Fibroblast of mammary gland (primary cell): ENCODE measurements around the gene TMEM38B.
A peak's percentile ranks its signal among the peaks of the same experiment; 100 is the strongest.

Experiments
- DNase-seq: peaks from one replicate; pipeline ENCODE4 v3.0.0-alpha.2; 2010; ENCODE audit warnings: low read depth
- H3K4me3 ChIP-seq: 2 replicates; pipeline ENCODE4 v1.5.1; 2011; ENCODE audit warnings: low read depth, mild to moderate bottlenecking, low read length, moderate library complexity; ENCODE audit not compliant: control insufficient read depth
- TF ChIP-seq, protein P1 (sequence below): conservative IDR thresholded peaks from 2 replicates; pipeline ENCODE4 v1.5.1; 2011; ENCODE audit warnings: low read depth, low read length, inconsistent platforms; ENCODE audit not compliant: control insufficient read depth, insufficient read depth

TMEM38B gene, protein sequence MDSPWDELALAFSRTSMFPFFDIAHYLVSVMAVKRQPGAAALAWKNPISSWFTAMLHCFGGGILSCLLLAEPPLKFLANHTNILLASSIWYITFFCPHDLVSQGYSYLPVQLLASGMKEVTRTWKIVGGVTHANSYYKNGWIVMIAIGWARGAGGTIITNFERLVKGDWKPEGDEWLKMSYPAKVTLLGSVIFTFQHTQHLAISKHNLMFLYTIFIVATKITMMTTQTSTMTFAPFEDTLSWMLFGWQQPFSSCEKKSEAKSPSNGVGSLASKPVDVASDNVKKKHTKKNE

DNA sequence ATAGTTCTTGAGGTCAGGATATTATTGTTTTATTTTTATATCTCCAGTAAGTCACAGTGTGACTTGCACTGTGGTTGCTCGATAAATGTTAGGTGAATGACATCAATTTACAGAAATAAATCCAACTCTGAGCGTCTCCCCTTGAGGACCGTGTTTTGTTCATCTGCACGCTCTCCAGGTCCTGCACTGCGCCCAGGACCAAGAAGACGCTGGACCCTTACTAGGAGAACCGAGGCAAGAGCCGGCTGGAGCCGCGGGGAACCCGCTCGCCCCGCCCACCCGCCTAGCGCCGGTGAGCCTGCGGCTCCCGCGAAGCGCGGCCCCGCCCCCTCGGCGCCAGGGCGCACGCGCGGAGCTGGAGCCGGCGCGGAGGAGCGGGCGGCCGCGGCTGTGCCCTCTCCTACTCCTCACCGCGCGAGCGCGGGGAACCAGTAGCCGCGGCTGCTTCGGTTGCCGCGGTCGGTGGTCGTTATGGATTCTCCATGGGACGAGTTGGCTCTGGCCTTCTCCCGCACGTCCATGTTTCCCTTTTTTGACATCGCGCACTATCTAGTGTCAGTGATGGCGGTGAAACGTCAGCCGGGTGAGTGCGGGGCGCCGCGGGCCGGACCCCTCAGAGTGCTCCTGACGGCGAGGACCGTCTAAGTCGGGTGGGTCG is at the start of gene TMEM38B:
Gene TMEM38B, plus strand, starts transcription at position 352 of the 658 bp plus-strand sequence. Its CDS starts 120 bp downstream, at position 472.
- H3K4me3 ChIP-seq, result peak within 1 kb of the TSS; percentile 75
- peak; percentile 54 for DNase-seq
- TF ChIP-seq, protein P1, sequence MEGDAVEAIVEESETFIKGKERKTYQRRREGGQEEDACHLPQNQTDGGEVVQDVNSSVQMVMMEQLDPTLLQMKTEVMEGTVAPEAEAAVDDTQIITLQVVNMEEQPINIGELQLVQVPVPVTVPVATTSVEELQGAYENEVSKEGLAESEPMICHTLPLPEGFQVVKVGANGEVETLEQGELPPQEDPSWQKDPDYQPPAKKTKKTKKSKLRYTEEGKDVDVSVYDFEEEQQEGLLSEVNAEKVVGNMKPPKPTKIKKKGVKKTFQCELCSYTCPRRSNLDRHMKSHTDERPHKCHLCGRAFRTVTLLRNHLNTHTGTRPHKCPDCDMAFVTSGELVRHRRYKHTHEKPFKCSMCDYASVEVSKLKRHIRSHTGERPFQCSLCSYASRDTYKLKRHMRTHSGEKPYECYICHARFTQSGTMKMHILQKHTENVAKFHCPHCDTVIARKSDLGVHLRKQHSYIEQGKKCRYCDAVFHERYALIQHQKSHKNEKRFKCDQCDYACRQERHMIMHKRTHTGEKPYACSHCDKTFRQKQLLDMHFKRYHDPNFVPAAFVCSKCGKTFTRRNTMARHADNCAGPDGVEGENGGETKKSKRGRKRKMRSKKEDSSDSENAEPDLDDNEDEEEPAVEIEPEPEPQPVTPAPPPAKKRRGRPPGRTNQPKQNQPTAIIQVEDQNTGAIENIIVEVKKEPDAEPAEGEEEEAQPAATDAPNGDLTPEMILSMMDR, result no peak

DNA sequence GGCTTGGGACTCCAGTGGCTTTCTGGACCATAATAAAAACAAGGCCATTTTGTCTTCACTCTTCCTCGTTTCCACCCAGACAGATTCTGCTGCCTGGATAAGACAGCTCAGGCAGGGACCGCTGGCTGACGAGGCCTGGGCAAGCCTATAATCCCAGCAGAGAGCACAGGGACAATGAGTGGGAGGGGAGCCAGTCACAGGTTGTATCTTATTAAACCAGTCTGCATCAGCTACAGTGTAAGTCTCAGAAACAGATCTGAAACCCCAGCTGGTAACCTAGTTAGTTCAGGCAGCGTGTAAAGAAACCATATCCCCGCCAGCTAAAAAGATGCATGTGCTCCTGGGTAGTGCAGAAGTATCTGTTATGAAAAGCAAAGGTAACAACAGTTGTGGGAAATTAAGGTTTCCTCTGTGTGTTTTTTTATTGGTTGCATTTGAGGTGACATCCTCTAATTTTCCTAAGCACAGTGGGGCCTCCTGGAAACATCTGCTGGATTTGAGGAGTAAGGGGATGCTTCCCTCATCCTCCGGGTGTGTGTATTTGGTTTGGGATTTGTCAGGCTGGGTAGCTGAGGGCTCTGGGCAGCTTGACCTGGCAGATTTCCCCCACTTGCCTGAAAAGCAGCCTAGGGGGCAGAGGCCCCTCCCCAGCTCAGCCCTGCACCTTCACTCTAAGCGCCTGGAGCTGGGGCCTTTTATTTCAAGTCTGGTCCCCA is 47.3 kb upstream of the TMEM38B start:
- TF ChIP-seq, protein P1, result no peak
- DNase-seq, result no peak
- no peak overlapping the region for H3K4me3 ChIP-seq

DNA sequence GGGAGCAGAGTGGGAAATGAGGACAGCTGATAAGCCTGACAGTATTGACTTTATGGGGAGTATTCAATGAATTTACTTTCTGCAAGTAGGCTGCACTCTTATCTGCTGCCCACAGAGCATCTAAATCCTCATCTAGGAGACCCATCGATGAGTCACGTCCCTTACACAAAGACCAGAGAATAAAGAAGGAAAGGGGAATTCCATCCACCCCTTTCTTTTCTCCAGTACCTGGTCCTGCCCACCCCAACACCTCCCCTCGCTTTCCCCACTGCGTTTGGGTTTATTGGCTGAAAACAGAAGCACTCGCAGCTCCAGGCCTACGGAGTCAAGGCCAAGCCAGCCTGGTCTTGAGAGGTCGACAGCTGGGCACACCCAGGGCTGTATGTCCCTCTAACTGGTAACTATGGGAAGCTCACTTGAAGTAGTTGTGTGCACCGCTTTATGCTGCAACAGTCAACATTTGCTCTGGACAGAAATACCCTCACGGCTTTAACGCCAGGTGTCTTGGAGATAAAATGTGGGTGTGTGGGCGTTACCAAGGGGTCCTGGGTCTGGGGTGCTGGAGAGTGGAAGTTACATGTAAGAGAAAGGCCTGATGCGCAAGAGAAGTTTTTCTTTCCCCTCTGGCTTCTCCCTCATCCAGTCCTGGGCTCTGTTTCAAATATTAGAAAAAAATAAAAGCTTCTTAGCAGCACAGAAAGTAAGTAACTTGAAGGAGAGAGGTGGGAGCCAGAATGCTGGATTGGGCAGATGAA is 46.6 kb upstream of the TMEM38B start:
- no peak overlapping the region for H3K4me3 ChIP-seq
- DNase-seq, result no peak
- TF ChIP-seq, protein P1, result no peak

DNA sequence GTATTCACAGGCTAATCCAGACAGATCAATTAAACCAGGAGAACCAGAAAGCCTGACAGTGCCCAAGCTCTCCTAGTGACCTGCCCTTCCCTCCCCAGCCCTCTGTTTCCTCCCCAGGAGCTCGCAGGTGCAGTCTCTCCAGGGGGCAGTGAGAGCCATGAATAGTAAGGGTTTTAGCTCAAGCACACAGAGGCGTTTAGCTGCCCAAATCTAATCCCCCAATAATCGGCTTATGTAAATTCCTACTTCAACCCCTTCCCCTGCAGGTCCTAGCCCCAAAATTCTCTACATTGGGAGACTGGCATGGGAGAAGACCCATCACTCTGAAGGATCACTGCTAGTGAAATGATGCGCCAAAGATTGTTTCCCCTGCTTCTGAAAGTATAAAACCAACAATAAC is 42.5 kb upstream of the TMEM38B start:
- DNase-seq, result no peak
- TF ChIP-seq, protein P1, result no peak

DNA sequence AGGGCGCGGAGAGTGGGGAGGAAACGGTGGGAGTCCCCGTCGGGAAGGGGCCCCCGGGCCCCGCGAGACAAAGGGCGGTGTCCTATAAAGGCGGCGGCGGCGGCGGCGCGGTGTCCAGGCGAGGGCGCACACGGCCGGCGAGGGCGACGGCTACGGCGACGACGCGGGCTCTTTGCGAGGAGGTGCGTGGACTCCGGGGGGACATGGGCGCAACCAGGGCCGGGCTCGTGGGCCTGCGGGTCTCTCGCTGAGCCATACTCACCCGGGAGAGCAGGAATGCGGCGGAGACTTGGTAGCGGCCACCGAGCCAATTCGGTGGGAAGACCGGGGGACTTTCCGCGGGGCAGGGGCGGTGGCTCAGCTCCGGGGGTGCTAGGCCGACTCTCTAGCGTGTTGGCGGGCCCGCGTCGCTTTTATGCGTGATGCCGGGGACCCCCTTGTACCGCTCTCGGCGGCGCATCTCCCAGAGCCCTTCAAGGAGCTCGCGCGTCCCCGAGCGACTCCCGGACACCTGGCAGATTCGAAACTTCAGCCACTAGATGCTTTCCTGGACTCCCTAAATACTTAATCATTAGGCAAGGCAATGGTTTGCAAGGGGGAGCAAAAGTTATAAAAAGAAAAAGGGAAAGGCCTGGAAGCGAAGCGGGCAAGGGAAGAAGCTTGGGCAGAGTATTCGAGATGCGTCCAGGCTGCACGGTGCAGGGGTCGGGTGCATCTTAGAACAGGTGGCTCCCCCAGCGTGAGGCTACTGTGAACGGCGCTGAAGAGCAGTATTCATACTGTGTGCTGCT is 38.0 kb upstream of the TMEM38B start:
- H3K4me3 ChIP-seq, result peak overlapping the region; percentile 41
- TF ChIP-seq, protein P1, result no peak
- DNase-seq, result no peak

More for the DNA sequence above, 42.5 kb upstream of the TMEM38B start:
- no peak overlapping the region for H3K4me3 ChIP-seq

DNA sequence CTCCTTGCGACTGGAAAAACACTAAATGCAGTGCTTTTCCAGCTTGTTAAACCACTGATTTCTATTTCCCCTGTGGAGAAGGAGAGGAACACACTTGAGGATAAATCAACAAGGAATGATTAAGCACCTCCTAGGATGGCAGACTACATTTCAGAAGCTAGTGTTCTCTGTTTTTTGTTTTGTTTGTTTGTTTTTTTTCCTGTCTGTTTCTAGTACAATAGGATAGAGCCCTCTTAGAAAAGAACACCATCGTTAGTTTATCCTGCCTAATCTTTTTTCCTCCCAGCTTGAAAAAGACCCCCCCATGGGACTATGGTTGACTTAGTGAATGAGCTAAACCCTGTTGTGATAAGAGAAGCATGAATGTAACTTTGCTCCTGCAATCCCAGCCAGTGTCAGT is 36.0 kb upstream of the TMEM38B start:
- no peak for DNase-seq
- TF ChIP-seq, protein P1, result no peak

More for the DNA sequence above, 36.0 kb upstream of the TMEM38B start:
- no peak overlapping the region for H3K4me3 ChIP-seq
